Ovary (tissue), 3 donors: ENCODE measurements around the gene FOXP1.

Source experiments
- POLR2A ChIP-seq: fragments of 450-650 bp; IDR thresholded peaks from one replicate; pipeline ENCODE4 v1.6.1; 2017; ENCODE audit warnings: antibody characterized with exemption, mild to moderate bottlenecking, moderate library complexity
- TF ChIP-seq, protein P1 (sequence below), 3 donors: fragments of 450-650 bp in 2 of 3; fragments of 200-600 bp in 1 of 3; IDR thresholded peaks; one replicate each; pipeline versions ENCODE4 v1.5.1 to v1.8.0; 2016 to 2022; ENCODE audit warnings: antibody characterized with exemption in 3 of 3, mild to moderate bottlenecking in 1 of 3
- donor health status: DM: no; HTN: no; CAD: no.

DNA sequence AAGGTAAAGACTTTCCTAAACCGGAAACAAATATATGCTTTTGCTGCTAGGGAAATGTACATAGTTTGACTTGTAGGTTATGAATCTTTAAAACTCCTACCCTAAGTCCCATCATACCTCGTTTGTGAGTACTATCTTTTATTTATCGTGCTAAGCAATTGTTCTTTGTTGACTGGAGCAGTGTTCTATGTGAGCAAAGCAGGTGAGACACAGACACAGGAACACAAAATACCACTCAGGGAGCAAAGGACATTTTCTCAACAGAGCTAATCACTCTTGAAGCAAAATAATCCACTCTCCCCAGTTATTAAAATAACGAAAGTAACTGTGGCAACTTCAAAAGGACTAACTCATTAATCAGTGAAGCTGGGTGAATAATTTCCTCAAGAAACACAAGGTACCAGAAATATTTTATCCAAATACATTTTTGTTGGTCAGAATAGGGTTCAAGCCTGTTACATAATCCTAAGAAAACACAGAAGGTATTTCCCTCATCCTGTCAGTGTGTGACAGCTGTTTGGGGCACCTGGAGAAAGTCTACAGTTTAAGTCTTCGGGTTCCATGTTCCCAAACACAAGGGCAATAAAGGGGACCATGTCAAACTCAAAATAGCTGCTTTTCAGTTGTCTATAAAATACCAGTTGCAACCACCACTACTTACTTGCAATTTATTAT is 407.7 kb downstream of the FOXP1 start:
- TF ChIP-seq, protein P1, sequence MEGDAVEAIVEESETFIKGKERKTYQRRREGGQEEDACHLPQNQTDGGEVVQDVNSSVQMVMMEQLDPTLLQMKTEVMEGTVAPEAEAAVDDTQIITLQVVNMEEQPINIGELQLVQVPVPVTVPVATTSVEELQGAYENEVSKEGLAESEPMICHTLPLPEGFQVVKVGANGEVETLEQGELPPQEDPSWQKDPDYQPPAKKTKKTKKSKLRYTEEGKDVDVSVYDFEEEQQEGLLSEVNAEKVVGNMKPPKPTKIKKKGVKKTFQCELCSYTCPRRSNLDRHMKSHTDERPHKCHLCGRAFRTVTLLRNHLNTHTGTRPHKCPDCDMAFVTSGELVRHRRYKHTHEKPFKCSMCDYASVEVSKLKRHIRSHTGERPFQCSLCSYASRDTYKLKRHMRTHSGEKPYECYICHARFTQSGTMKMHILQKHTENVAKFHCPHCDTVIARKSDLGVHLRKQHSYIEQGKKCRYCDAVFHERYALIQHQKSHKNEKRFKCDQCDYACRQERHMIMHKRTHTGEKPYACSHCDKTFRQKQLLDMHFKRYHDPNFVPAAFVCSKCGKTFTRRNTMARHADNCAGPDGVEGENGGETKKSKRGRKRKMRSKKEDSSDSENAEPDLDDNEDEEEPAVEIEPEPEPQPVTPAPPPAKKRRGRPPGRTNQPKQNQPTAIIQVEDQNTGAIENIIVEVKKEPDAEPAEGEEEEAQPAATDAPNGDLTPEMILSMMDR (IDR thresholded peaks at IDR 0.05), result no peak
- no peak for TF ChIP-seq POLR2A
